Calu3 (cell line): ENCODE results near the gene ZNF638. TPM values are rescaled to one million over a fixed set of nuclear protein-coding genes. Genes with fewer than 3 reads are reported as not detected.
"Not testable (repeated sequence)": the region's sequence is repeated elsewhere in the genome, so short reads cannot be mapped to it uniquely, and the experiment has no call there.

Source experiments
- BruUV-seq: library from RNA; stranded (reverse); fragments of 400-500 nt; replicated peaks from 2 replicates; lab custom pipeline; 2021; lab: Mats Ljungman, UMichigan
- CTCF ChIA-PET: fragments of 300-600 bp; sonication (Branson Sonifier 250); formaldehyde crosslinking; loops from one replicate; lab custom pipeline; 2022; ENCODE audit warnings: antibody characterized with exemption; lab: Charles Lee
- DNase-seq: peaks from one replicate; pipeline ENCODE4 v3.0.0; 2022
- H3K27ac Mint-ChIP-seq: one replicate; pipeline ENCODE4 v1.8.0; 2022; ENCODE audit warnings: mixed read lengths; ENCODE audit not compliant: unreplicated experiment
- H3K27me3 Mint-ChIP-seq: one replicate; pipeline ENCODE4 v1.8.0; 2022; ENCODE audit warnings: mixed read lengths; ENCODE audit not compliant: unreplicated experiment
- H3K36me3 Mint-ChIP-seq: one replicate; pipeline ENCODE4 v1.8.0; 2022; ENCODE audit warnings: mild to moderate bottlenecking, moderate library complexity, mixed read lengths; ENCODE audit not compliant: insufficient read depth, unreplicated experiment
- H3K4me1 Mint-ChIP-seq: one replicate; pipeline ENCODE4 v1.8.0; 2022; ENCODE audit warnings: mild to moderate bottlenecking, low read depth, mixed read lengths; ENCODE audit not compliant: unreplicated experiment
- H3K4me3 Mint-ChIP-seq: one replicate; pipeline ENCODE4 v1.8.0; 2022; ENCODE audit warnings: mild to moderate bottlenecking, low read depth, moderate library complexity, mixed read lengths; ENCODE audit not compliant: unreplicated experiment
- H3K9me3 Mint-ChIP-seq: one replicate; pipeline ENCODE4 v1.8.0; 2022; ENCODE audit warnings: low read depth, mixed read lengths; ENCODE audit not compliant: unreplicated experiment
- CTCF ChIP-seq: fragments of 200-600 bp; IDR thresholded peaks from one replicate; pipeline ENCODE4 v1.8.0; 2022; ENCODE audit warnings: antibody characterized with exemption; ENCODE audit not compliant: unreplicated experiment
- intact Hi-C: fragments of 100-400 bp; cut with micrococcal nuclease; formaldehyde crosslinking; loops from one replicate; pipeline ENCODE4 v1.10.0; 2022; ENCODE audit not compliant: unreplicated experiment
- total RNA-seq: library from RNA; stranded (reverse); gene quantifications from 2 replicates; pipeline ENCODE4 v1.2.3, GENCODE V29; 2022

ZNF638 gene
- total RNA-seq, 1 experiment from 2014 or later = 132 TPM

GRCh38 chr2:71426721-71427120 is 95.1 kb downstream of the ZNF638 start:
- DNase-seq = no peak
- Mint-ChIP-seq H3K27ac (peak overlapping the region; percentile 24), H3K4me1 (peaks cover 22% of the 10 kb centered on the region), H3K36me3 (peaks cover 49% of the 10 kb centered on the region), H3K27me3 (no peaks in the 10 kb centered on the region), H3K4me3 (no peak overlapping the region), H3K9me3 (no peaks in the 10 kb centered on the region)
- TF ChIP-seq CTCF = no peak
- intact Hi-C loops = no loop called here
- CTCF ChIA-PET = no interaction called here
- BruUV-seq = TSS peak; percentile 52

- no peak for TF ChIP-seq CTCF
- Mint-ChIP-seq H3K27ac (no peak overlapping the region), H3K4me3 (no peak overlapping the region), H3K27me3 (no peaks in the 10 kb centered on the region), H3K9me3 (no peaks in the 10 kb centered on the region), H3K4me1 (peaks cover 22% of the 10 kb centered on the region), H3K36me3 (peaks cover 36% of the 10 kb centered on the region)
- no peak for DNase-seq
- CTCF ChIA-PET = interaction anchor here (1.3 kb wide), 1 partner anchor 25 kb away, joined by 4 read pairs; no protein-coding TSS in a partner anchor
- no TSS peak for BruUV-seq
- intact Hi-C loops = no loop called here
Observed at GRCh38 chr2:71428472-71429383, 97.1 kb downstream of the ZNF638 start.

- H3K4me3 Mint-ChIP-seq, H3K27ac Mint-ChIP-seq, H3K27me3 Mint-ChIP-seq, H3K9me3 Mint-ChIP-seq, H3K4me1 Mint-ChIP-seq, DNase-seq, BruUV-seq, H3K36me3 Mint-ChIP-seq, intact Hi-C loops, CTCF ChIA-PET: not testable (repeated sequence)
Observed at GRCh38 chr2:71445142-71445541, 113.6 kb downstream of the ZNF638 start.

- CTCF ChIA-PET = interaction anchor here (1.0 kb wide), 1 partner anchor 64 kb away, joined by 4 read pairs; no protein-coding TSS in a partner anchor
- Mint-ChIP-seq H3K36me3 (no peaks in the 10 kb centered on the region), H3K27me3 (peaks cover 11% of the 10 kb centered on the region), H3K27ac (no peak overlapping the region), H3K9me3 (no peaks in the 10 kb centered on the region), H3K4me3 (no peak overlapping the region), H3K4me1 (no peaks in the 10 kb centered on the region)
- no peak for TF ChIP-seq CTCF
- no peak for DNase-seq
- no TSS peak for BruUV-seq
- intact Hi-C loops = no loop called here
Observed at GRCh38 chr2:71446505-71446904, 114.9 kb downstream of the ZNF638 start.
